SK-N-SH treated with all-trans-retinoic acid at 6 μM for 48 hours (cell line): Measurements from ENCODE around the gene LEPR.

Experiments used
- ARNTL ChIP-seq: fragments of 450-650 bp; formaldehyde crosslinking; IDR thresholded peaks from 2 replicates; pipeline ENCODE4 v1.5.0; 2020; ENCODE audit warnings: low read depth, mild to moderate bottlenecking, moderate library complexity, borderline replicate concordance
- BACH2 ChIP-seq: fragments of 250-450 bp; sonication (Bioruptor Pico); IDR thresholded peaks from 2 replicates; pipeline ENCODE4 v1.9.0; 2021; ENCODE audit warnings: mild to moderate bottlenecking, borderline replicate concordance
- CREB5 ChIP-seq: fragments of 250-450 bp; sonication (Bioruptor Pico); IDR thresholded peaks from 2 replicates; pipeline ENCODE4 v1.5.1; 2020; ENCODE audit warnings: low read depth, mild to moderate bottlenecking, moderate library complexity
- OSR1 ChIP-seq: fragments of 250-450 bp; sonication (Bioruptor Pico); IDR thresholded peaks from 2 replicates; pipeline ENCODE4 v1.8.0; 2022; ENCODE audit warnings: moderate library complexity, mild to moderate bottlenecking, inconsistent platforms
- PPARA ChIP-seq: fragments of 250-450 bp; sonication (Bioruptor Pico); IDR thresholded peaks from 2 replicates; pipeline ENCODE4 v1.5.0; 2020; ENCODE audit warnings: mild to moderate bottlenecking, borderline replicate concordance
- RARB ChIP-seq: fragments of 250-450 bp; sonication (Bioruptor Pico); IDR thresholded peaks from 2 replicates; pipeline ENCODE4 v1.8.0; 2021; ENCODE audit warnings: mild to moderate bottlenecking, moderate library complexity
- SNAI2 ChIP-seq: fragments of 250-450 bp; sonication (Bioruptor Pico); IDR thresholded peaks from 2 replicates; pipeline ENCODE4 v1.5.0; 2020; ENCODE audit warnings: mild to moderate bottlenecking, moderate library complexity
- TOX ChIP-seq: fragments of 250-450 bp; sonication (Bioruptor Pico); IDR thresholded peaks from 2 replicates; pipeline ENCODE4 v1.8.0; 2021; ENCODE audit warnings: mild to moderate bottlenecking, moderate library complexity, borderline replicate concordance
- TSHZ2 ChIP-seq: fragments of 250-450 bp; sonication (Bioruptor Pico); IDR thresholded peaks from 2 replicates; pipeline ENCODE4 v1.5.0; 2020; ENCODE audit warnings: mild to moderate bottlenecking, moderate library complexity
- ZFP3 ChIP-seq: fragments of 250-450 bp; sonication (Bioruptor Pico); IDR thresholded peaks from 2 replicates; pipeline ENCODE4 v1.5.0; 2020; ENCODE audit warnings: mild to moderate bottlenecking, moderate library complexity
- ZNF70 ChIP-seq: fragments of 450-650 bp; formaldehyde crosslinking; IDR thresholded peaks from 2 replicates; pipeline ENCODE4 v1.5.0; 2020; ENCODE audit warnings: mild to moderate bottlenecking, moderate library complexity
- ZNF8 ChIP-seq: fragments of 450-650 bp; formaldehyde crosslinking; IDR thresholded peaks from 2 replicates; pipeline ENCODE4 v1.5.0; 2020; ENCODE audit warnings: mild to moderate bottlenecking, moderate library complexity
- TF ChIP-seq, protein P1 (sequence below): fragments of 250-450 bp; sonication (Bioruptor Pico); IDR thresholded peaks from 2 replicates; pipeline ENCODE4 v1.8.0; 2020; ENCODE audit warnings: mild to moderate bottlenecking, moderate library complexity, borderline replicate concordance
- TF ChIP-seq, protein P2 (sequence below): fragments of 250-450 bp; sonication (Bioruptor Pico); IDR thresholded peaks from 2 replicates; pipeline ENCODE4 v1.8.0; 2021; ENCODE audit warnings: low read depth, mild to moderate bottlenecking, moderate library complexity, borderline replicate concordance

GRCh38 chr1:65417729-65418128, 2.7 kb upstream of the LEPR start:
- TF ChIP-seq RARB, result no peak
- TF ChIP-seq ZNF70 (CRISPR knock-in tag), result no peak
- no peak for TF ChIP-seq TSHZ2 (CRISPR knock-in tag)
- TF ChIP-seq CREB5 (CRISPR knock-in tag), result no peak
- TF ChIP-seq, protein P1, sequence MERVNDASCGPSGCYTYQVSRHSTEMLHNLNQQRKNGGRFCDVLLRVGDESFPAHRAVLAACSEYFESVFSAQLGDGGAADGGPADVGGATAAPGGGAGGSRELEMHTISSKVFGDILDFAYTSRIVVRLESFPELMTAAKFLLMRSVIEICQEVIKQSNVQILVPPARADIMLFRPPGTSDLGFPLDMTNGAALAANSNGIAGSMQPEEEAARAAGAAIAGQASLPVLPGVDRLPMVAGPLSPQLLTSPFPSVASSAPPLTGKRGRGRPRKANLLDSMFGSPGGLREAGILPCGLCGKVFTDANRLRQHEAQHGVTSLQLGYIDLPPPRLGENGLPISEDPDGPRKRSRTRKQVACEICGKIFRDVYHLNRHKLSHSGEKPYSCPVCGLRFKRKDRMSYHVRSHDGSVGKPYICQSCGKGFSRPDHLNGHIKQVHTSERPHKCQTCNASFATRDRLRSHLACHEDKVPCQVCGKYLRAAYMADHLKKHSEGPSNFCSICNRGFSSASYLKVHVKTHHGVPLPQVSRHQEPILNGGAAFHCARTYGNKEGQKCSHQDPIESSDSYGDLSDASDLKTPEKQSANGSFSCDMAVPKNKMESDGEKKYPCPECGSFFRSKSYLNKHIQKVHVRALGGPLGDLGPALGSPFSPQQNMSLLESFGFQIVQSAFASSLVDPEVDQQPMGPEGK (CRISPR knock-in tag), result no peak
- TF ChIP-seq ZFP3 (CRISPR knock-in tag), result no peak
- TF ChIP-seq BACH2, result no peak
- no peak for TF ChIP-seq ARNTL
- TF ChIP-seq SNAI2 (CRISPR knock-in tag), result no peak
- TF ChIP-seq TOX (CRISPR knock-in tag), result no peak
- TF ChIP-seq ZNF8 (CRISPR knock-in tag), result no peak
- no peak for TF ChIP-seq OSR1 (CRISPR knock-in tag)
- TF ChIP-seq, protein P2, sequence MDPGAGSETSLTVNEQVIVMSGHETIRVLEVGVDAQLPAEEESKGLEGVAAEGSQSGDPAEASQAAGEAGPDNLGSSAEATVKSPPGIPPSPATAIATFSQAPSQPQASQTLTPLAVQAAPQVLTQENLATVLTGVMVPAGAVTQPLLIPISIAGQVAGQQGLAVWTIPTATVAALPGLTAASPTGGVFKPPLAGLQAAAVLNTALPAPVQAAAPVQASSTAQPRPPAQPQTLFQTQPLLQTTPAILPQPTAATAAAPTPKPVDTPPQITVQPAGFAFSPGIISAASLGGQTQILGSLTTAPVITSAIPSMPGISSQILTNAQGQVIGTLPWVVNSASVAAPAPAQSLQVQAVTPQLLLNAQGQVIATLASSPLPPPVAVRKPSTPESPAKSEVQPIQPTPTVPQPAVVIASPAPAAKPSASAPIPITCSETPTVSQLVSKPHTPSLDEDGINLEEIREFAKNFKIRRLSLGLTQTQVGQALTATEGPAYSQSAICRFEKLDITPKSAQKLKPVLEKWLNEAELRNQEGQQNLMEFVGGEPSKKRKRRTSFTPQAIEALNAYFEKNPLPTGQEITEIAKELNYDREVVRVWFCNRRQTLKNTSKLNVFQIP (CRISPR knock-in tag), result no peak
- no peak for TF ChIP-seq PPARA (CRISPR knock-in tag)
